GM18867 (cell line): ENCODE results near the gene C19orf25.
"Not testable (repeated sequence)": the region's sequence is repeated elsewhere in the genome, so short reads cannot be mapped to it uniquely, and the experiment has no call there.

Experiments used
- ATAC-seq: cut with Tn5 transposase; IDR thresholded peaks from one replicate; pipeline ENCODE4 v1.9.1; 2021; ENCODE audit warnings: mild to moderate bottlenecking, moderate library complexity; ENCODE audit not compliant: unreplicated experiment

Gene C19orf25

GRCh38 chr19:1512671-1513498 lies 33.9 kb upstream of the C19orf25 start, which contains the start of gene ADAMTSL5:
Gene ADAMTSL5 (minus strand): TSS chr19:1513019. CDS start chr19:1510943, 2,076 bp downstream.
- no peak for ATAC-seq

GRCh38 chr19:1511318-1512317 lies 32.6 kb upstream of the C19orf25 start:
- ATAC-seq = no peak

- ATAC-seq = no peak
These were observed 31.8 kb upstream of the C19orf25 start for GRCh38 chr19:1510807-1511206.

GRCh38 chr19:1510442-1510806 lies 31.4 kb upstream of the C19orf25 start:
- no peak for ATAC-seq

GRCh38 chr19:1509602-1510441 lies 30.8 kb upstream of the C19orf25 start:
- ATAC-seq = no peak

- no peak for ATAC-seq
These were observed 29.5 kb upstream of the C19orf25 start for GRCh38 chr19:1508507-1508856.

GRCh38 chr19:1507763-1508506 lies 28.9 kb upstream of the C19orf25 start:
- ATAC-seq = no peak

GRCh38 chr19:1507192-1507660 lies 28.2 kb upstream of the C19orf25 start:
- no peak for ATAC-seq

- no peak for ATAC-seq
These were observed 27.2 kb upstream of the C19orf25 start for GRCh38 chr19:1505991-1506881.

GRCh38 chr19:1505012-1505411 lies 26.0 kb upstream of the C19orf25 start:
- no peak for ATAC-seq

- ATAC-seq = no peak
These were observed 25.1 kb upstream of the C19orf25 start for GRCh38 chr19:1503925-1504773.

- no peak for ATAC-seq
These were observed 24.3 kb upstream of the C19orf25 start for GRCh38 chr19:1503089-1503924.

GRCh38 chr19:1502433-1503088 lies 23.5 kb upstream of the C19orf25 start:
- ATAC-seq = no peak

- no peak for ATAC-seq
These were observed 22.2 kb upstream of the C19orf25 start for GRCh38 chr19:1501200-1501595.

- not testable (repeated sequence) for ATAC-seq
These were observed 20.2 kb upstream of the C19orf25 start for GRCh38 chr19:1499231-1499630.

- ATAC-seq = no peak
These were observed 18.7 kb upstream of the C19orf25 start for GRCh38 chr19:1497578-1498235.
